Measurements from ENCODE around the gene TBCD. TPM values are rescaled to one million over a fixed set of nuclear protein-coding genes. Genes with fewer than 3 reads are reported as not detected.
"Not testable (repeated sequence)": the region's sequence is repeated elsewhere in the genome, so short reads cannot be mapped to it uniquely, and the experiment has no call there.

TBCD gene
- polyA plus RNA-seq, 1 donor, result 54.9 TPM

DNA sequence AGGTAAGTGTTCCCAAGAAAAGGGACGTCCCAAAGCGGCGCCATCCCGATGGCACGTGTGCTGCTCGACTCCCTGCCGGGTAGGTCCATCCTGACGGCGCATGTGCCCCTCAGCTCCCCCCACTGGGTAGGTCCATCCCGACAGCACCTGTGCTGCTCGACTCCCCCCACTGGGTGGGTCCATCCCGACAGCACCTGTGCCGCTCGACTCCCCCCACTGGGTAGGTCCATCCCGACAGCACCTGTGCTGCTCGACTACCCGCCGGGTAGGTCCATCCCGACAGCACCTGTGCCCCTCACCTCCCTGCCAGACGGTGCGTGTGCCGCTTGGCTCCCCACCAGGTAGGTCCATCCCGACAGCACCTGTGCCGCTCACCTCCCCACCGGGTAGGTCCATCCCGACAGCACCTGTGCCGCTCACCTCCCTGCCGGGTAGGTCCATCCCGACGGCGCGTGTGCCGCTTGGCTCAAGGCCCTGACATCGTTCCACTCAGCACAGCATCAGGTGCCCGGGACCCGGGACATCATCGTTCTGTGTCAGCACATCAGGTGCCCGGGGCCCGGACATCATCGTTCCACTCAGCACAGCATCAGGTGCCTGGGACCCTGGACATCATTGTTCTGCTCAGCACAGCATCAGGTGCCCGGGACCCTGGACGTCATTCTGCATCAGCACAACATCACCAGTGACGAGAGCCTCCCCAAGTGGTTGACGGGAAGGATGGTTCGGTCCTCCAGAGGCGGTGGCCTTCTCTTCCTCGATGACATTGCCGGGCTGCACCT lies 22.2 kb upstream of the TBCD start:
- no peak for DNase-seq (ENCODE audit: low read depth)

- no peak for DNase-seq (ENCODE audit: low read depth)
These were observed 19.6 kb upstream of the TBCD start for GRCh38 chr17:82732118-82732743.

- DNase-seq (ENCODE audit: low read depth), result no peak
These were observed 16.6 kb upstream of the TBCD start, which contains the start of gene FN3K for GRCh38 chr17:82734987-82735866. Gene FN3K, plus strand, starts transcription at chr17:82735615. Its CDS starts 22 bp downstream, at chr17:82735637.

- no peak for DNase-seq (ENCODE audit: low read depth)
These were observed 15.2 kb upstream of the TBCD start for GRCh38 chr17:82736511-82737185.

- no peak for DNase-seq (ENCODE audit: low read depth)
These were observed 13.6 kb upstream of the TBCD start for GRCh38 chr17:82737967-82738877.

GRCh38 chr17:82740906-82741759 lies 10.7 kb upstream of the TBCD start:
- DNase-seq (ENCODE audit: low read depth), result no peak

DNA sequence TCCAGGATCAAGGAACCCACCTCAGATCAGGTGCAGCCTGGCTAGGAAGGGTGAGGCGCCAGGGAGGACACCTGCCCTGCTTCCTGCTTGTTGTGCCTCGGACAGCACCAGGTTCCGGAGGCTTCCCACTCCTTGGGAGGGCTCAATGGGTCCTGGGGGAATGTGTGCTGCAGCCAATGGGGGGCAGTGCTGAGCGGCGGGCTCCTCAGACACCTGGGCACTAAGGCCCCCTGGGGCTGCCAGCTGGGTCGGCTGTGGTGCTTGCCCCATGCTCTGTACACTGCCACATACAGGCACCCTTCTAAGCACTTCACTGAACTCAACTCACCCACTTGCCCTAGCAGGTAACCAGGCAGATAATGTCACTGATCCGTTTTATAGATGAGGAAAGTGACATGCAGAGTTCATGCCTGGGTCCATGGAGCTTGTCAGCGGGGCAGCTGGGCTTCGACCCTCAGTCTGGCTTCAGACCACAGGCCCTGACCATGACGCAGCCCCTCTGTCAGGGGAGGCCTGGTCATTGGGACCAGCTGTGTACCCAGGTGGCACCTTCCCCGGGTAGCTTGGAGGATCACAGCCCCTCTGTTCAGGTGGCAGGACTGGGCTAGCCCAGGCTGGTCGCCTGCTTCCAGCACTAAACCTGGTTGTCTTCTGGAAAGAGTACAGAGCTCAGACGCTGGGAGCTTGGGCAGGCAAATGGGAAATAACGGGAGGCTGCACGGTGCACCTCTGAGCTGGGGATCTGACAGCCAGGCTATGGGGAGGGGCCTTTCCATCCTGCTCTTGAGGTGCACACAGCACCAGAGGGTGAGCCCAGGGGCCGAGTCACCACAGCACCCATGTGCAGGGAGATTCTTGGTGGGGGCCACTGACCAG lies 8.3 kb upstream of the TBCD start:
- no peak for DNase-seq (ENCODE audit: low read depth)

DNA sequence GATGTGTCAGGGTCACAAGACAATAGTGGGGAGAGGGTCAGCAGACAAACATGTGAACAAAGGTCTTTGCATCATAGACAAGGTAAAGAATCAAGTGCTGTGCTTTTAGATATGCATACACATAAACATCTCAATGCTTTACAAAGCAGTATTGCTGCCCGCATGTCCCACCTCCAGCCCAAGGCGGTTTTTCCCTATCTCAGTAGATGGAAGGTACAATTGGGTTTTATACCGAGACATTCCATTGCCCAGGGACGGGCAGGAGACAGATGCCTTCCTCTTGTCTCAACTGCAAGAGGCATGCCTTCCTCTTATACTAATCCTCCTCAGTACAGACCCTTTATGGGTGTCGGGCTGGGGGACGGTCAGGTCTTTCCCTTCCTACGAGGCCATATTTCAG lies 7.1 kb upstream of the TBCD start:
- not testable (repeated sequence) for DNase-seq (ENCODE audit: low read depth)

DNA sequence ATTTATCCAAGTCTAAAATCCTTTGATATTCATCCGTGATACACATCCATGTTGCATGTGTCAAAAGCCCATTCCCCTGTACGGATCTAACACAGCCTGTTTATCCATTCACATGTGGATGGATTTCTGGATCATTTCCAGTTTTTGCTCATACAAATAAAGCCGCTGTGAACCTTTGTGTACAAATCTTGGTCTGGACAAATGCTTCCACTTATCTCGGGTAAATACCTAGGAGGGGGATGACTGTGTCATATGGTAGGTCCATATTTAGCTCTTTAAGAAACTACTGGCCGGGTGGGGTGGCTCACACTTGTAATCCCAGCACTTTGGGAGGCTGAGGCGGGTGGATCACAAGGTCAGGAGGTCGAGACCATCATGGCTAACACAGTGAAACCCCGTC lies 6.3 kb upstream of the TBCD start:
- DNase-seq (ENCODE audit: low read depth), result no peak

DNA sequence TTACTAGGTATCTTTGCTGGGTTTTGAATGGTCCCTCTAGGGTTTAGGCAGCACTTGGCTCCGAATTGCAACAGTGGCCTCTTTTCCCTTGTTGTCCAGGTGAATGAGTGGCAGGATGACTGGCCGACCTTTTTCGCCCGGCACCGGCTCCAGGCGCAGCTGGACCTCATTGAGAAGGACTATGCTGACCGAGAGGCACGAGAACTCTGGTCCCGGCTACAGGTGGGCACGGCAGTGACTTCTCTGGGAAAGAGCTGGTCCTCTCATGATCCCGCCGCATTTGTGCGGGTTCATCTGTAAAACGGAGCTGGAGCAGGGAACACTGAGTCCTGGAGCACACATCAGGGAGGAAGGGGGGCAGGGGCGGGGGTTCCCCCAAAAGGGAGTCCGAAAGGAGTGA lies 3.1 kb upstream of the TBCD start:
- DNase-seq (ENCODE audit: low read depth), result no peak

DNA sequence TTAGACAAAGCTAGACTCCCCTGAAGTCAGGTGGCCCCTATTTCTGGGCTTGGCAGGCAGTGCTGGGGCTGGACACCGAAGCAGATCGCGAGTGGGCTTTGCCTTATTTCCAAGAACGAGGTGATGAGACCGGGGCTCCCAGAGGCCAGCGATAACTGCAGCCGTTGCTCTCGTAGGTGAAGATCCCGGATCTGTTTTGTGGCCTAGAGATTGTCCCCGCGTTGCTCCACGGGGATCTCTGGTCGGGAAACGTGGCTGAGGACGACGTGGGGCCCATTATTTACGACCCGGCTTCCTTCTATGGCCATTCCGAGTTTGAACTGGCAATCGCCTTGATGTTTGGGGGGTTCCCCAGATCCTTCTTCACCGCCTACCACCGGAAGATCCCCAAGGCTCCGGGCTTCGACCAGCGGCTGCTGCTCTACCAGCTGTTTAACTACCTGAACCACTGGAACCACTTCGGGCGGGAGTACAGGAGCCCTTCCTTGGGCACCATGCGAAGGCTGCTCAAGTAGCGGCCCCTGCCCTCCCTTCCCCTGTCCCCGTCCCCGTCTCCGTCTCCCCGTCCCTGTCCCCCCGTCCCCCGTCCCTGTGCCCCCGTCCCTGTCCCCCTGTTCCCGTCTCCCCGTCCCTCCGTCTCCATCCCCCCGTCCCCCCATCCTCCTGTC lies 1.5 kb upstream of the TBCD start:
- DNase-seq (ENCODE audit: low read depth), result no peak

DNA sequence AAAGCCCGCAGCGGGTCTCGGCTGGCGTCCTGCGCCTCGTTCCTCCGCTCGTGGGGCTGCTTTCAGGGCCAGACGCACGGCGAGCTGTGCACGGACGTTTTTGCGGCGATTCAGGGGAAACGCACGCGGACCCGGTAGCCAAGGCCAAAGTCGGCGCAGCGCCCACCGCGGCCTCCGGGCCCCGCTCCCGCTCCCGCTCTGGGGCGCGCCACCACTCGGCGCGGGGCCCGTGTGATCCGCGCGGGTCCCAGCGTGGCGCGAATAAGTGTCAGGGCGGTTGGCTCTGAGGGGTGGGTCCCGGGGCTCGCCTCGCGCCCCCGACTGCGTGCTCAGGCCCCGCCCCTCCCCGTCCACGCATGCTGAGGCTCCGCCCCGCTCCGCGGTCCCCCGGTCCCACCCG lies 694 bp upstream of the TBCD start:
- DNase-seq (ENCODE audit: low read depth), result no peak

- no peak for DNase-seq (ENCODE audit: low read depth)
These were observed 721 bp downstream of the TBCD start for GRCh38 chr17:82752371-82753200.

GRCh38 chr17:82753201-82753464 lies 1.3 kb downstream of the TBCD start:
- DNase-seq (ENCODE audit: low read depth), result no peak

DNA sequence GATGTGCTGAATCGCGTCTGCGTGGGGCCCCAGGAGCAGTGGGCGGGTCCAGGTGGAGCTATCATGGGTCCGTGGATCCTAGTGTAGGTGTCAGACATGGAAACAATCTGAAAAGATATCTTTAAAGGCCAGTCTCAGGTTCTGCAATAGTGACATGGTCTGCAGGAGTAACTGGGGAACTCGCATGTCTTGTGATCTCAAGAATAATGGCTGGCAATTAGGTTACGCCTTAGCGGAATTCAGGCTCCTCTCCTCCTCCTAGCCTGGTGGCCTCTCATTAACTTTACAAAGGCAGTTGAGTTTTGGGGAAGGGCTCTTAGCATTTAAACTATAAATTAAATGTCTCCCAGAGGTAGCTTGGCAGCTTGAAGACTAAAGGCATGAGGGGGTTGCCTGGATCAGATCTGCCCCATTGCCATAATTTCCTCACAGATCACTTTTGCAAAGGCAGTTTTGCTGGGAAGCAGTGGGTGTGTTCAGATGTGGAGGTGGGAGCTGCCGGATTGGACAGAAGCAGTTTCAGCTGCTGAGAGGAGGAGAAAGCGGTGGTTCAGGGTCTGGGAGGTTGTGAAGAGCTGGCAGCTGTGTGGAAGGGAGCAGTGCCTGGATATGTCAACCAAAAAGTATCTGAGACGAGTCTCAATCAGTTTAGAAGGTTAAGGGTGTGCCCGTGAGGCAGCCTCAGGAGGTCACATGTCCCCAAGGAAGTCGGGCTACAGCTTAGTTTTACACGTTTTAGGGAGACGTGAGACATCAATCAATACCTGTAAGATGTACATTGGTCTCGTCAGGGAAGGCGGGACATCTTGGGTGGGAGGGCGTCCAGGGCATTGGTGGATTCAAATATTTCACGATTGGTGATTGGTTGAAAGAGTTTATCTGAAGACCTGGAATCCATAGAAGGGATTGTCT lies 2.7 kb downstream of the TBCD start:
- DNase-seq (ENCODE audit: low read depth), result no peak

- no peak for DNase-seq (ENCODE audit: low read depth)
These were observed 4.3 kb downstream of the TBCD start for GRCh38 chr17:82756166-82756565.

GRCh38 chr17:82765371-82765770 lies 13.5 kb downstream of the TBCD start:
- no peak for DNase-seq (ENCODE audit: low read depth)

All from forelimb muscle (tissue), 1 donor.